Peyer's patch (tissue), 4 donors: Measurements from ENCODE around the gene GPR142.

Experiments
- CTCF ChIP-seq, 6 experiments: fragments of 450-650 bp in 4 of 6; fragments of 200-600 bp in 2 of 6; sonication (generic) in 1 of 6; IDR thresholded peaks; one replicate each; pipeline ENCODE4 v1.5.1; 2017 to 2019; ENCODE audit warnings: antibody characterized with exemption in 6 of 6, mild to moderate bottlenecking in 3 of 6, moderate library complexity in 1 of 6
- POLR2A ChIP-seq, 2 donors: fragments of 450-650 bp; IDR thresholded peaks; one replicate each; pipeline ENCODE4 v1.5.1; 2017; ENCODE audit warnings: antibody characterized with exemption in 2 of 2, mild to moderate bottlenecking in 2 of 2, moderate library complexity in 2 of 2

DNA sequence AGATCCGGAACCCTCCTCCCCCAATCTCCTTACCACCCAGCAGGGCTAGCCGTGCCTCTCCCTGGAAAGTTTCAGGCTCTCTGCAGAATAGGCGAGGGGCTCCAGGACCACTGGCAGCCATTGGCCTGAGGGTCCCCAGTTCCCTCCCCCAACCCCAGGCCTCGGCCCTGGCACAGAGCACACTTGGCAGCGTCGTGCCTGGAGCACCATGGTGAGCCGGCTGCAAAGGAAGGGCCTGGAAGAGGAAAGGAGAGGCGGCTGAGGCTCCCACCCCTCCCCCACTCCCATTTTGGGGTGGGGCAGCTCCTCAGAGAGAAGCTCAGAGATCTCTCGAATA lies 5.3 kb upstream of the GPR142 start:
- TF ChIP-seq POLR2A (IDR thresholded peaks at IDR 0.05) (no peak), CTCF (IDR thresholded peaks at IDR 0.05) (no peak)
